ENCODE data around the gene KRT33B.
"Not testable (repeated sequence)": the region's sequence is repeated elsewhere in the genome, so short reads cannot be mapped to it uniquely, and the experiment has no call there.

Gene KRT33B

GRCh38 chr17:41383690-41384089, 14.1 kb upstream of the KRT33B start:
- WGBS (ENCODE audit: insufficient coverage), result 100% methylated on average over 1 of the region's 1 CpG
- H3K36me3 ChIP-seq (ENCODE audit: control insufficient read depth in 4 of 4, insufficient read depth in 4 of 4, low read length in 3 of 4), result no peaks in the 10 kb centered on the region
- CTCF ChIA-PET, result no interaction called here
- no peak overlapping the region for H3K27ac ChIP-seq (ENCODE audit: insufficient read depth in 1 of 2, low read depth in 1 of 2, low read length in 2 of 2, poor library complexity in 1 of 2, severe bottlenecking in 2 of 2)
- H3K4me1 ChIP-seq (ENCODE audit: control extremely low read depth in 1 of 4, control insufficient read depth in 4 of 4, insufficient read depth in 4 of 4, low read length in 3 of 4), result no peaks in the 10 kb centered on the region
- H3K27me3 ChIP-seq (replicated peaks in 2 of 5; ENCODE audit: control insufficient read depth in 4 of 5, insufficient read depth in 5 of 5, low read length in 4 of 5), result peaks cover 0 to 5% (median 0%) of the 10 kb centered on the region in 5 experiments
- peaks cover 0 to 16% (median 3%) of the 10 kb centered on the region in 5 experiments for H3K9me3 ChIP-seq (ENCODE audit: control extremely low read depth in 1 of 5, control insufficient read depth in 4 of 5, insufficient read depth in 2 of 5, low read depth in 1 of 5, low read length in 4 of 5)
- POLR2A ChIA-PET, result no interaction called here
- DNase-seq, result no peak
- no peak overlapping the region for H3K4me3 ChIP-seq (ENCODE audit: control insufficient read depth in 1 of 7, extremely low read depth in 1 of 7, insufficient read depth in 4 of 7, low read depth in 2 of 7, low read length in 6 of 7)

- Histone ChIP-seq H3K4me3 (ENCODE audit: control insufficient read depth in 1 of 7, extremely low read depth in 1 of 7, insufficient read depth in 4 of 7, low read depth in 2 of 7, low read length in 6 of 7) (no peak overlapping the region), H3K4me1 (ENCODE audit: control extremely low read depth in 1 of 4, control insufficient read depth in 4 of 4, insufficient read depth in 4 of 4, low read length in 3 of 4) (no peaks in the 10 kb centered on the region), H3K9me3 (ENCODE audit: control extremely low read depth in 1 of 5, control insufficient read depth in 4 of 5, insufficient read depth in 2 of 5, low read depth in 1 of 5, low read length in 4 of 5) (peaks cover 0 to 11% (median 2%) of the 10 kb centered on the region in 5 experiments), H3K27ac (ENCODE audit: insufficient read depth in 1 of 2, low read depth in 1 of 2, low read length in 2 of 2, poor library complexity in 1 of 2, severe bottlenecking in 2 of 2) (no peak overlapping the region), H3K27me3 (replicated peaks in 2 of 5; ENCODE audit: control insufficient read depth in 4 of 5, insufficient read depth in 5 of 5, low read length in 4 of 5) (peaks cover 0 to 5% (median 0%) of the 10 kb centered on the region in 5 experiments), H3K36me3 (ENCODE audit: control insufficient read depth in 4 of 4, insufficient read depth in 4 of 4, low read length in 3 of 4) (no peaks in the 10 kb centered on the region)
- no CpG with 5 or more reads among the region's 1 CpG for WGBS (ENCODE audit: insufficient coverage)
- POLR2A ChIA-PET, result no interaction called here
- CTCF ChIA-PET, result no interaction called here
- DNase-seq, result no peak
Observed at GRCh38 chr17:41382394-41382793, 12.8 kb upstream of the KRT33B start.

GRCh38 chr17:41381943-41382342, 12.3 kb upstream of the KRT33B start, which contains the start of gene KRT34:
TSS of gene KRT34 (minus strand) at chr17:41382306. CDS start at chr17:41382246, 60 bp downstream.
- H3K4me1 ChIP-seq (ENCODE audit: control extremely low read depth in 1 of 4, control insufficient read depth in 4 of 4, insufficient read depth in 4 of 4, low read length in 3 of 4); H3K4me3 ChIP-seq (ENCODE audit: control insufficient read depth in 1 of 7, extremely low read depth in 1 of 7, insufficient read depth in 4 of 7, low read depth in 2 of 7, low read length in 6 of 7); POLR2A ChIA-PET; DNase-seq; CTCF ChIA-PET; H3K36me3 ChIP-seq (ENCODE audit: control insufficient read depth in 4 of 4, insufficient read depth in 4 of 4, low read length in 3 of 4); H3K27me3 ChIP-seq (replicated peaks in 2 of 5; ENCODE audit: control insufficient read depth in 4 of 5, insufficient read depth in 5 of 5, low read length in 4 of 5); H3K27ac ChIP-seq (ENCODE audit: insufficient read depth in 1 of 2, low read depth in 1 of 2, low read length in 2 of 2, poor library complexity in 1 of 2, severe bottlenecking in 2 of 2); H3K9me3 ChIP-seq (ENCODE audit: control extremely low read depth in 1 of 5, control insufficient read depth in 4 of 5, insufficient read depth in 2 of 5, low read depth in 1 of 5, low read length in 4 of 5): not testable (repeated sequence)
- 96% methylated on average over 10 of the region's 13 CpGs for WGBS (ENCODE audit: insufficient coverage)

- H3K27me3 ChIP-seq (replicated peaks in 2 of 5; ENCODE audit: control insufficient read depth in 4 of 5, insufficient read depth in 5 of 5, low read length in 4 of 5); DNase-seq; H3K9me3 ChIP-seq (ENCODE audit: control extremely low read depth in 1 of 5, control insufficient read depth in 4 of 5, insufficient read depth in 2 of 5, low read depth in 1 of 5, low read length in 4 of 5); H3K27ac ChIP-seq (ENCODE audit: insufficient read depth in 1 of 2, low read depth in 1 of 2, low read length in 2 of 2, poor library complexity in 1 of 2, severe bottlenecking in 2 of 2); CTCF ChIA-PET; POLR2A ChIA-PET; H3K36me3 ChIP-seq (ENCODE audit: control insufficient read depth in 4 of 4, insufficient read depth in 4 of 4, low read length in 3 of 4); H3K4me3 ChIP-seq (ENCODE audit: control insufficient read depth in 1 of 7, extremely low read depth in 1 of 7, insufficient read depth in 4 of 7, low read depth in 2 of 7, low read length in 6 of 7); H3K4me1 ChIP-seq (ENCODE audit: control extremely low read depth in 1 of 4, control insufficient read depth in 4 of 4, insufficient read depth in 4 of 4, low read length in 3 of 4): not testable (repeated sequence)
- 97% methylated on average over 6 of the region's 7 CpGs for WGBS (ENCODE audit: insufficient coverage)
Observed at GRCh38 chr17:41380091-41380490, 10.5 kb upstream of the KRT33B start.

- WGBS (ENCODE audit: insufficient coverage), result 25% methylated on average over 2 of the region's 2 CpGs
- Histone ChIP-seq H3K4me3 (ENCODE audit: control insufficient read depth in 1 of 7, extremely low read depth in 1 of 7, insufficient read depth in 4 of 7, low read depth in 2 of 7, low read length in 6 of 7) (no peak overlapping the region), H3K36me3 (ENCODE audit: control insufficient read depth in 4 of 4, insufficient read depth in 4 of 4, low read length in 3 of 4) (no peaks in the 10 kb centered on the region), H3K27ac (ENCODE audit: insufficient read depth in 1 of 2, low read depth in 1 of 2, low read length in 2 of 2, poor library complexity in 1 of 2, severe bottlenecking in 2 of 2) (no peak overlapping the region), H3K27me3 (replicated peaks in 2 of 5; ENCODE audit: control insufficient read depth in 4 of 5, insufficient read depth in 5 of 5, low read length in 4 of 5) (peaks cover 0 to 7% (median 0%) of the 10 kb centered on the region in 5 experiments), H3K9me3 (ENCODE audit: control extremely low read depth in 1 of 5, control insufficient read depth in 4 of 5, insufficient read depth in 2 of 5, low read depth in 1 of 5, low read length in 4 of 5) (peaks cover 0 to 5% (median 0%) of the 10 kb centered on the region in 5 experiments), H3K4me1 (ENCODE audit: control extremely low read depth in 1 of 4, control insufficient read depth in 4 of 4, insufficient read depth in 4 of 4, low read length in 3 of 4) (no peaks in the 10 kb centered on the region)
- ChIA-PET POLR2A (no interaction called here), CTCF (no interaction called here)
- DNase-seq, result no peak
Observed at GRCh38 chr17:41377546-41377945, 7.9 kb upstream of the KRT33B start.

- H3K4me3 ChIP-seq (ENCODE audit: control insufficient read depth in 1 of 7, extremely low read depth in 1 of 7, insufficient read depth in 4 of 7, low read depth in 2 of 7, low read length in 6 of 7), result no peak overlapping the region
- DNase-seq, result no peak
- no peaks in the 10 kb centered on the region for H3K36me3 ChIP-seq (ENCODE audit: control insufficient read depth in 4 of 4, insufficient read depth in 4 of 4, low read length in 3 of 4)
- H3K4me1 ChIP-seq (ENCODE audit: control extremely low read depth in 1 of 4, control insufficient read depth in 4 of 4, insufficient read depth in 4 of 4, low read length in 3 of 4), result no peaks in the 10 kb centered on the region
- H3K27me3 ChIP-seq (replicated peaks in 2 of 5; ENCODE audit: control insufficient read depth in 4 of 5, insufficient read depth in 5 of 5, low read length in 4 of 5), result peaks cover 0 to 8% (median 3%) of the 10 kb centered on the region in 5 experiments
- peaks cover 0 to 2% (median 0%) of the 10 kb centered on the region in 5 experiments for H3K9me3 ChIP-seq (ENCODE audit: control extremely low read depth in 1 of 5, control insufficient read depth in 4 of 5, insufficient read depth in 2 of 5, low read depth in 1 of 5, low read length in 4 of 5)
- 100% methylated on average over 2 of the region's 2 CpGs for WGBS (ENCODE audit: insufficient coverage)
- POLR2A ChIA-PET, result no interaction called here
- CTCF ChIA-PET, result no interaction called here
- H3K27ac ChIP-seq (ENCODE audit: insufficient read depth in 1 of 2, low read depth in 1 of 2, low read length in 2 of 2, poor library complexity in 1 of 2, severe bottlenecking in 2 of 2), result no peak overlapping the region
Observed at GRCh38 chr17:41369023-41369422, 590 bp downstream of the KRT33B start.

GRCh38 chr17:41367426-41368075, 2.1 kb downstream of the KRT33B start:
- no peaks in the 10 kb centered on the region for H3K36me3 ChIP-seq (ENCODE audit: control insufficient read depth in 4 of 4, insufficient read depth in 4 of 4, low read length in 3 of 4)
- no peaks in the 10 kb centered on the region for H3K9me3 ChIP-seq (ENCODE audit: control extremely low read depth in 1 of 5, control insufficient read depth in 4 of 5, insufficient read depth in 2 of 5, low read depth in 1 of 5, low read length in 4 of 5)
- POLR2A ChIA-PET, result no interaction called here
- peaks cover 0 to 8% (median 2%) of the 10 kb centered on the region in 5 experiments for H3K27me3 ChIP-seq (replicated peaks in 2 of 5; ENCODE audit: control insufficient read depth in 4 of 5, insufficient read depth in 5 of 5, low read length in 4 of 5)
- no peak for DNase-seq
- CTCF ChIA-PET, result no interaction called here
- no peak overlapping the region for H3K4me3 ChIP-seq (ENCODE audit: control insufficient read depth in 1 of 7, extremely low read depth in 1 of 7, insufficient read depth in 4 of 7, low read depth in 2 of 7, low read length in 6 of 7)
- no peak overlapping the region for H3K27ac ChIP-seq (ENCODE audit: insufficient read depth in 1 of 2, low read depth in 1 of 2, low read length in 2 of 2, poor library complexity in 1 of 2, severe bottlenecking in 2 of 2)
- 98% methylated on average over 7 of the region's 10 CpGs for WGBS (ENCODE audit: insufficient coverage)
- H3K4me1 ChIP-seq (ENCODE audit: control extremely low read depth in 1 of 4, control insufficient read depth in 4 of 4, insufficient read depth in 4 of 4, low read length in 3 of 4), result no peaks in the 10 kb centered on the region
